Epithelial cell of esophagus (primary cell): ENCODE measurements around the gene CEACAM21.

ENCODE experiments used
- DNase-seq: peaks from one replicate; pipeline ENCODE4 v3.0.0; 2010; ENCODE audit warnings: low read depth
- H3K4me3 ChIP-seq: 2 replicates; pipeline ENCODE4 v1.5.1; 2011; ENCODE audit warnings: mild to moderate bottlenecking, low read length, control low read depth
- TF ChIP-seq, protein P1 (sequence below): IDR thresholded peaks from 2 replicates; pipeline ENCODE4 v1.5.1; 2011; ENCODE audit warnings: low read depth, mild to moderate bottlenecking, low read length, control low read depth, inconsistent platforms; ENCODE audit not compliant: insufficient read depth; ENCODE audit errors: missing control alignments

CEACAM21 gene

GRCh38 chr19:41554907-41555306 is 21.1 kb upstream of the CEACAM21 start:
- DNase-seq, result no peak
- TF ChIP-seq, protein P1, sequence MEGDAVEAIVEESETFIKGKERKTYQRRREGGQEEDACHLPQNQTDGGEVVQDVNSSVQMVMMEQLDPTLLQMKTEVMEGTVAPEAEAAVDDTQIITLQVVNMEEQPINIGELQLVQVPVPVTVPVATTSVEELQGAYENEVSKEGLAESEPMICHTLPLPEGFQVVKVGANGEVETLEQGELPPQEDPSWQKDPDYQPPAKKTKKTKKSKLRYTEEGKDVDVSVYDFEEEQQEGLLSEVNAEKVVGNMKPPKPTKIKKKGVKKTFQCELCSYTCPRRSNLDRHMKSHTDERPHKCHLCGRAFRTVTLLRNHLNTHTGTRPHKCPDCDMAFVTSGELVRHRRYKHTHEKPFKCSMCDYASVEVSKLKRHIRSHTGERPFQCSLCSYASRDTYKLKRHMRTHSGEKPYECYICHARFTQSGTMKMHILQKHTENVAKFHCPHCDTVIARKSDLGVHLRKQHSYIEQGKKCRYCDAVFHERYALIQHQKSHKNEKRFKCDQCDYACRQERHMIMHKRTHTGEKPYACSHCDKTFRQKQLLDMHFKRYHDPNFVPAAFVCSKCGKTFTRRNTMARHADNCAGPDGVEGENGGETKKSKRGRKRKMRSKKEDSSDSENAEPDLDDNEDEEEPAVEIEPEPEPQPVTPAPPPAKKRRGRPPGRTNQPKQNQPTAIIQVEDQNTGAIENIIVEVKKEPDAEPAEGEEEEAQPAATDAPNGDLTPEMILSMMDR, result no peak
- no peak overlapping the region for H3K4me3 ChIP-seq

DNA sequence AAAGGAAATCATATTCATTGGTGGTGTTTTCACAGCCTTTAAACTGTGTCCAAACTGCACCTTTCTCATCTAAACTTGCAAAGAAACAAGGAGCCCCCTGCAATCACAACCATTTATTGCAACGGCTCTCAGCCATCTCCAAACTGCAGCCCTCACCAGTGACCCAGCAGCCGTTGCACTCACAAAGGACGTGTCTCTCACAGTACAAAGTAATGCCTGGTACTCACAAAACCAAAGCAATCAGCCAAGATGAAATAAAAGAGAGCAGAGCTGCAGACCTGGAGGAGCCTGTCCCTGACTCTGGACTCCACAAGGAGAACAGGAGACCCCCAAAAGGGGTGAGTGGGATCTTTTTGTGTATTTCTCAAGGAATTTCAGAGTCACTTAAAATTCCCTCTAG is 20.2 kb upstream of the CEACAM21 start:
- DNase-seq, result no peak
- H3K4me3 ChIP-seq, result no peak overlapping the region
- TF ChIP-seq, protein P1, result no peak

GRCh38 chr19:41563854-41564514 is 12.0 kb upstream of the CEACAM21 start:
- TF ChIP-seq, protein P1, result no peak
- no peak for DNase-seq
- no peak overlapping the region for H3K4me3 ChIP-seq

DNA sequence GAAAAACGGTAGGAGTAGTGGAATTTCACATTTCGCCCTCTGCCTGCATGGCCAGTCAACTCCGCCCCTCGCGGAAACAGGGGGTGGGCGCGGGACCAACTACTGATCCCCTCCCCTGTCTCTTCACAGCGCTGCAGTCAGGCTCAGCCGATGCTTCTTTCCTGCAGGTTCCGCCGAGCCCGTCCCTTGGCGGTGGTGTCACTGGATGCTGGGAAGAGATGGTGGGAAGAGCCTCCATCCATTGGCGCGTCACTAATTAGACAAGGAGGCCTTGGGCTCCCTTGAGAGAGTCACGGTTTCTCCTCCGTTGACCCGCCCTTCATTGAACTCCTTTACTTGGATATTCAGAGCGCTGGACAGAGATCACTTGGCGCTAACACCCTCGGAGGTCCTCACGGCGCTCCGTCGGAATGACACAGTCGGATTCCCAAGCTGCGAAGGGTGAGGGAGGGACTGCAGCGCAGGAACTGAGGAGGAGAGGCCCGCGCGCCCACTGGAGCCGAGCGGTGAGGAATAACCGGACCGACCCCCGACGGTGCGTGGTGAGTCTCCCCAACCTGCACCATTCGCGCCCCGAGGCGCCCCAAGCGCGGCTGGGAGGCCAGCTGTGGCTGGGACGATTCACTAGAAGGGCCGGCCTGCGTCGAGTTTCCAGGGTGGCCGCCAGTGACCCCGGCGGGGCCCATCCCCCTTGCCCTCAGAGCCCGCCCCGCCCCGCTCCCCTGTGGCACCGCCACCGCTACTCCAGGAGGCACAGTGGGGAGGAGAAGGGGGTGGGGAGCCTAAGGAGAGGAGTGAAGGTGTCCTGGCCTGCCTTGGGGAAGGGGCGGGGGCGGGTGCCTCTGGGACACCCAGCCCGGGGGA is 11.2 kb upstream of the CEACAM21 start:
- no peak for DNase-seq
- TF ChIP-seq, protein P1, result no peak
- H3K4me3 ChIP-seq, result no peak overlapping the region

- no peak overlapping the region for H3K4me3 ChIP-seq
- DNase-seq, result no peak
- TF ChIP-seq, protein P1, result no peak
These were observed 10.6 kb upstream of the CEACAM21 start for GRCh38 chr19:41565379-41565720.

GRCh38 chr19:41566001-41566400 is 10.0 kb upstream of the CEACAM21 start:
- no peak overlapping the region for H3K4me3 ChIP-seq
- TF ChIP-seq, protein P1, result no peak
- DNase-seq, result no peak
